Astrocyte of the cerebellum (primary cell): ENCODE data around the gene PALM.
A peak's percentile ranks its signal among the peaks of the same experiment; 100 is the strongest.

Source experiments
- DNase-seq: peaks from one replicate; pipeline ENCODE4 v3.0.0-alpha.2; 2011; ENCODE audit warnings: low read depth
- H3K4me3 ChIP-seq: 2 replicates; pipeline ENCODE4 v1.5.1; 2011; ENCODE audit warnings: mild to moderate bottlenecking, low read depth, low read length, moderate library complexity
- CTCF ChIP-seq: IDR thresholded peaks from 2 replicates; pipeline ENCODE4 v1.5.1; 2012; ENCODE audit warnings: low read length, low read depth, moderate library complexity, mild to moderate bottlenecking; ENCODE audit errors: missing control alignments
- in situ Hi-C: cut with HindIII; loops from 2 replicates; pipeline ENCODE4 v1.10.0; 2017; ENCODE audit warnings: low sequenced_read_pairs

Gene PALM

GRCh38 chr19:729965-730668 is 21.4 kb downstream of the PALM start:
- in situ Hi-C loops = no loop called here
- no peak for DNase-seq
- no peak overlapping the region for H3K4me3 ChIP-seq
- TF ChIP-seq CTCF = no peak

GRCh38 chr19:731000-731399 is 22.3 kb downstream of the PALM start:
- TF ChIP-seq CTCF = no peak
- DNase-seq = no peak
- in situ Hi-C loops = no loop called here
- no peak overlapping the region for H3K4me3 ChIP-seq

GRCh38 chr19:732148-733069 is 23.7 kb downstream of the PALM start:
- H3K4me3 ChIP-seq = no peak overlapping the region
- no peak for DNase-seq
- no peak for TF ChIP-seq CTCF
- in situ Hi-C loops = no loop called here

- DNase-seq = no peak
- H3K4me3 ChIP-seq = no peak overlapping the region
- in situ Hi-C loops = no loop called here
- no peak for TF ChIP-seq CTCF
Measured at GRCh38 chr19:734716-735115, 26.0 kb downstream of the PALM start.

- in situ Hi-C loops = no loop called here
- no peak for TF ChIP-seq CTCF
- no peak for DNase-seq
- H3K4me3 ChIP-seq = no peak overlapping the region
Measured at GRCh38 chr19:736125-736524, 27.4 kb downstream of the PALM start.

GRCh38 chr19:737591-738093 is 28.9 kb downstream of the PALM start:
- TF ChIP-seq CTCF = peak; percentile 66
- no peak overlapping the region for H3K4me3 ChIP-seq
- in situ Hi-C loops = no loop called here
- no peak for DNase-seq
